ENCODE data around the gene FUT7. TPM values are rescaled to one million over a fixed set of nuclear protein-coding genes. Genes with fewer than 3 reads are reported as not detected.
A peak's percentile ranks its signal among the peaks of the same experiment; 100 is the strongest.

FUT7 gene
- total RNA-seq, 1 experiment from 2014 or later, result not detected

DNA sequence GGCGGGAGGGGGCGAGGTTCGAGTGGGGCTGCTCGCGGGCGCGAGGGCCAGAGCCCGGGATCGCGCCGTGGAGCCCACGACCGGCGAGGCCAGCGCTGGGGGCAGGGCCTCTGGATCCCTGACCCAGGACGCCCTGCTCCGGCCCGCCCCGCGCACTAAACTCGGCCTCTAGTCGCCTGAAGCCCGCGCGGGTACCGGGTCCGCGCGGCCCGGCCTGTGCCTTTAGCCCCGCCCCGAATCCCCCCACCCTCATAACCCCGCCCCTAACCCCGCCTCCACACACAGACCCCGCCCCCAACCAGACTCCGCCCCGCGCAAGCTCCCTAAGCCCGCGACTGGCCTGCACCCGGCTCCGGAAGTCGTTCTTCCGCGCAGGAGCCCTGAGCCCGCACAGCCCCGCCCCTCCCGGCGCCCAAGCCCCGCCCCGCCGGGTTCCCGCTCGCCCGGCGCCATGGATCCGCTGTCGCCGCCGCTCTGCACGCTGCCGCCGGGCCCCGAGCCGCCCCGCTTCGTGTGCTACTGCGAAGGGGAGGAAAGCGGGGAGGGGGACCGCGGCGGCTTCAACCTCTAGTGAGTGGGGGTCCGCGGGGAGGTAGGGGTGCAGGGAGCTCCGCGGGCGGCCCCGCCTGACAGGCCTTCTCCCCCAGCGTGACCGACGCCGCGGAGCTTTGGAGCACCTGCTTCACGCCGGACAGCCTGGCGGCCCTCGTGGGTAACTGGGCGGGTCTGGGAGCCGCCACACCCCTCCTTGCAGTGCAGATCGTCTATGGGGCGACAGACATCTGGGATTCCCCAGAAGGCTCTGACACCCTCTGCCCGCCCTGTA, 39.7 kb downstream of the FUT7 start, which contains the start of gene PAXX:
TSS of gene PAXX (plus strand) at position 430 of the 826 bp plus-strand sequence. CDS start at position 452, 22 bp downstream.
- Histone ChIP-seq H2BK5ac (ENCODE audit: insufficient read length, low read length) (no peak within 1 kb of the TSS), H3K4ac (ENCODE audit: low read depth, low read length) (no peak within 1 kb of the TSS), H3K79me1 (ENCODE audit: insufficient read depth, low read depth, low read length, poor library complexity, severe bottlenecking) (no peaks in the 10 kb centered on the region), H4K8ac (replicated peaks; ENCODE audit: insufficient read length, low read depth, low read length) (no peak within 1 kb of the TSS), H4K20me1 (ENCODE audit: control insufficient read depth, insufficient read depth, insufficient read length) (no peaks in the 10 kb centered on the region), H2AFZ (ENCODE audit: low read length) (no peak within 1 kb of the TSS), H3K14ac (ENCODE audit: insufficient read depth, low read length) (0 out of 2 replicates have a peak within 1 kb of the TSS, but pooled peaks have one; percentile 29), H3K27ac (ENCODE audit: insufficient read length, low read depth, low read length) (no peak within 1 kb of the TSS), H2BK12ac (ENCODE audit: insufficient read length, low read depth, low read length) (no peak within 1 kb of the TSS), H3K23ac (ENCODE audit: insufficient read length, low read depth, low read length) (no peak within 1 kb of the TSS), H2BK20ac (ENCODE audit: low read depth, low read length, poor library complexity, severe bottlenecking) (no peak within 1 kb of the TSS), H3T11ph (ENCODE audit: low read length) (no peak within 1 kb of the TSS), H3K79me2 (ENCODE audit: insufficient read depth, low read length) (no peaks in the 10 kb centered on the region), H3K56ac (ENCODE audit: insufficient read length, low read depth, low read length) (no peak within 1 kb of the TSS), H3K23me2 (ENCODE audit: insufficient read length, low read depth, low read length, poor library complexity, severe bottlenecking) (peaks cover 6% of the 10 kb centered on the region), H3K9ac (ENCODE audit: extremely low read depth, insufficient read length, low read length) (peak within 1 kb of the TSS; percentile 40), H3K27me3 (ENCODE audit: insufficient read depth, low read length) (no peaks in the 10 kb centered on the region), H3K4me2 (ENCODE audit: insufficient read depth, insufficient read length, low read length) (peak within 1 kb of the TSS; percentile 66), H3K4me1 (ENCODE audit: insufficient read depth, low read length) (no peaks in the 10 kb centered on the region), H3K18ac (ENCODE audit: insufficient read length, low read depth, low read length) (no peak within 1 kb of the TSS), H2AK5ac (ENCODE audit: insufficient read length, low read length) (no peak within 1 kb of the TSS), H2BK15ac (ENCODE audit: low read depth, low read length) (no peak within 1 kb of the TSS), H2BK120ac (ENCODE audit: low read depth, low read length, poor library complexity, severe bottlenecking) (no peak within 1 kb of the TSS), H4K91ac (ENCODE audit: insufficient read length, low read depth, low read length) (no peak within 1 kb of the TSS), H4K5ac (ENCODE audit: insufficient read length, low read depth, low read length) (no peak within 1 kb of the TSS), H3K9me3 (ENCODE audit: control insufficient read depth, low read depth, low read length) (no peaks in the 10 kb centered on the region)
- no peak within 1 kb of the TSS for H3K27ac Mint-ChIP-seq
- peaks cover 26% of the 10 kb centered on the region for H3K27me3 Mint-ChIP-seq (ENCODE audit: low read depth)
- peaks cover 9 to 10% of the 10 kb centered on the region in 2 experiments; a peak in 3 of 5 replicates for H3K9me3 Mint-ChIP-seq
- TF ChIP-seq, protein P1, sequence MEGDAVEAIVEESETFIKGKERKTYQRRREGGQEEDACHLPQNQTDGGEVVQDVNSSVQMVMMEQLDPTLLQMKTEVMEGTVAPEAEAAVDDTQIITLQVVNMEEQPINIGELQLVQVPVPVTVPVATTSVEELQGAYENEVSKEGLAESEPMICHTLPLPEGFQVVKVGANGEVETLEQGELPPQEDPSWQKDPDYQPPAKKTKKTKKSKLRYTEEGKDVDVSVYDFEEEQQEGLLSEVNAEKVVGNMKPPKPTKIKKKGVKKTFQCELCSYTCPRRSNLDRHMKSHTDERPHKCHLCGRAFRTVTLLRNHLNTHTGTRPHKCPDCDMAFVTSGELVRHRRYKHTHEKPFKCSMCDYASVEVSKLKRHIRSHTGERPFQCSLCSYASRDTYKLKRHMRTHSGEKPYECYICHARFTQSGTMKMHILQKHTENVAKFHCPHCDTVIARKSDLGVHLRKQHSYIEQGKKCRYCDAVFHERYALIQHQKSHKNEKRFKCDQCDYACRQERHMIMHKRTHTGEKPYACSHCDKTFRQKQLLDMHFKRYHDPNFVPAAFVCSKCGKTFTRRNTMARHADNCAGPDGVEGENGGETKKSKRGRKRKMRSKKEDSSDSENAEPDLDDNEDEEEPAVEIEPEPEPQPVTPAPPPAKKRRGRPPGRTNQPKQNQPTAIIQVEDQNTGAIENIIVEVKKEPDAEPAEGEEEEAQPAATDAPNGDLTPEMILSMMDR (conservative IDR thresholded peaks at IDR 0.05), result no peak
- H3K4me3 Mint-ChIP-seq, result peak within 1 kb of the TSS; percentile 81 to 89
- peaks cover 2 to 8% (median 2%) of the 10 kb centered on the region in 3 experiments; a peak in 5 of 7 replicates for H3K36me3 Mint-ChIP-seq (ENCODE audit: insufficient read depth in 1 of 3, low read depth in 3 of 3)
- no CpG with 5 or more reads among the region's 92 CpGs for WGBS (ENCODE audit: extremely low coverage, insufficient read length, low lambda C conversion rate)
- peak; percentile 93 for DNase-seq
- H3K4me1 Mint-ChIP-seq, result peaks cover 6 to 7% of the 10 kb centered on the region in 2 experiments

Measured in H9 (cell line).